LNCAP (cell line): ENCODE data around the gene KL.

ENCODE experiments used
- CTCF ChIP-seq: fragments of 450-650 bp; IDR thresholded peaks from 2 replicates; pipeline ENCODE4 v1.5.1; 2017; ENCODE audit warnings: mild to moderate bottlenecking

KL gene

GRCh38 chr13:33076001-33076992, 60.1 kb downstream of the KL start:
- TF ChIP-seq CTCF, result no peak

DNA sequence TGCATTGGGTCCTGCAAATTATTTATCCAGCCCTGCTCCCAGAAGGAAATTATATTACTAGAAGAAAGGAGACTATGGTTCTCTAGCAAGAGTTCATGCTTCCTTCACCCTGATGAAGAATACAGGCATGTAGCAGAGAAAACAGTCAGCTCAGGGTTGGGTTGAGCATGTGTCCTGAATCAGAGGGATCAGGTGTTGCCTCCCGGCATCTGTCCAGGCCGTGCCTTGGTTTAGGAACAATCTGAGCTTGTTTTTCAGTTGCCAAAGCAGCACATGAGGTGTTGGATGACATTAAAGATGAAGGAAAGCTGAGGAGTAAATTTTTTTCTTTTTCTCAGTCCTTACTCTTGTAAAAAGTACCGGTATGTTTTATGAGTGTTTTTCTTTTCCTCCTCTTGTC, 62.0 kb downstream of the KL start:
- no peak for TF ChIP-seq CTCF

- TF ChIP-seq CTCF, result no peak
Measured at GRCh38 chr13:33079960-33080359, 63.7 kb downstream of the KL start.

GRCh38 chr13:33080972-33081590, 64.9 kb downstream of the KL start:
- TF ChIP-seq CTCF, result no peak

- no peak for TF ChIP-seq CTCF
Measured at GRCh38 chr13:33081666-33082065, 65.4 kb downstream of the KL start.

DNA sequence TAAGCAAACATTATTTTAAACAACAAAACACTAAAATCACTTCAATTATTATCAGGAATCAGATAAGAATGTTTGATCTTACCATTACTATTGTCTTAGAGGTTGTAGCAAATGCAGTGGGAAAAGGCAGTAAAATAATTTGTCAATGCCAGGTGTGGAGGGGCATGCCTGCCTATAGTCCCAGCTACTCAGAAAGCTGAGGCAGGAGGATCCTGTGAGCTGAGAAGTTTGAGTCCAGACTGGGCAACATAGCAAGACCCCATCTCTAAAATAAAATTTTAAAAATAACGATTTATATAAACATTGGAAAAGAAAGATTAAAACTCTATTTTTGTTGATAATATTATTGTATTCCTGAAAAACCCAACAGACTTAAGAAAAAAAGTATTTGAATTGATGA, 66.8 kb downstream of the KL start:
- TF ChIP-seq CTCF, result no peak

GRCh38 chr13:33087091-33087490, 70.9 kb downstream of the KL start:
- TF ChIP-seq CTCF, result no peak
